Measurements from ENCODE around the gene GPS1.

- no peak for TF ChIP-seq CTCF (IDR thresholded peaks at IDR 0.05; ENCODE audit: low read depth, low read length)
- no peak for TF ChIP-seq EZH2phosphoT487 (IDR thresholded peaks at IDR 0.05; ENCODE audit: low read depth)
These were observed 697 bp upstream of the GPS1 start for GRCh38 chr17:82050761-82051641.
